CD14-positive monocyte (primary cell): ENCODE measurements around the gene SART3. TPM values are rescaled to one million over a fixed set of nuclear protein-coding genes. Genes with fewer than 3 reads are reported as not detected.
A peak's percentile ranks its signal among the peaks of the same experiment; 100 is the strongest.

Source experiments
- DNase-seq, 3 donors: peaks; one replicate each; pipeline ENCODE4 v3.0.0-alpha.2; 2011 to 2022
- H2AFZ ChIP-seq: 2 replicates; pipeline ENCODE4 v1.6.0; 2012; ENCODE audit warnings: mild to moderate bottlenecking, low read depth, low read length, inconsistent platforms; ENCODE audit not compliant: insufficient read depth, poor library complexity, severe bottlenecking
- H3K27ac ChIP-seq, 2 donors: 1 replicate in 1 of 2; 2 replicates in 1 of 2; pipeline ENCODE4 v1.5.1; 2012 to 2013; ENCODE audit warnings: low read length in 2 of 2, control low read depth in 1 of 2, inconsistent platforms in 1 of 2, low read depth in 1 of 2, mild to moderate bottlenecking in 1 of 2
- H3K27me3 ChIP-seq, 2 donors: one replicate each; pipeline versions ENCODE4 v1.6.0 to v1.6.1; 2011 to 2013; ENCODE audit warnings: low read length in 2 of 2; ENCODE audit not compliant: control insufficient read depth in 2 of 2, insufficient read depth in 2 of 2
- H3K36me3 ChIP-seq, 2 donors: replicated peaks in 1 of 2; 1 replicate in 1 of 2; 2 replicates in 1 of 2; pipeline versions ENCODE4 v1.5.1 to v1.6.1; 2012 to 2013; ENCODE audit warnings: low read length in 2 of 2, control low read depth in 1 of 2, inconsistent platforms in 1 of 2, mild to moderate bottlenecking in 1 of 2; ENCODE audit not compliant: insufficient read depth in 2 of 2, control insufficient read depth in 1 of 2
- H3K4me1 ChIP-seq, 2 donors: 1 replicate in 1 of 2; 2 replicates in 1 of 2; pipeline versions ENCODE4 v1.5.1 to v1.6.1; 2012 to 2013; ENCODE audit warnings: low read length in 2 of 2, control low read depth in 1 of 2, inconsistent platforms in 1 of 2, mild to moderate bottlenecking in 1 of 2, moderate library complexity in 1 of 2; ENCODE audit not compliant: insufficient read depth in 2 of 2, control insufficient read depth in 1 of 2
- H3K4me2 ChIP-seq: replicated peaks from 2 replicates; pipeline ENCODE3; 2012; ENCODE audit warnings: low read length, moderate library complexity, mild to moderate bottlenecking; ENCODE audit not compliant: poor library complexity, severe bottlenecking; ENCODE audit errors: extremely low read depth
- H3K4me3 ChIP-seq, 3 experiments: fragments of 200-600 bp in 1 of 3; sonication (generic) in 1 of 3; replicated peaks in 1 of 3; 1 replicate in 2 of 3; 2 replicates in 1 of 3; pipeline ENCODE4 v1.5.1; 2011 to 2013; ENCODE audit warnings: low read length in 3 of 3, mild to moderate bottlenecking in 3 of 3, control low read depth in 2 of 3, low read depth in 2 of 3, inconsistent platforms in 1 of 3, moderate library complexity in 1 of 3
- H3K79me2 ChIP-seq: 2 replicates; pipeline ENCODE4 v1.6.0; 2012; ENCODE audit warnings: mild to moderate bottlenecking, control low read depth, inconsistent platforms, low read length, moderate library complexity; ENCODE audit not compliant: insufficient read depth
- H3K9ac ChIP-seq: 2 replicates; pipeline ENCODE4 v1.6.0; 2017; ENCODE audit warnings: low read length, mild to moderate bottlenecking; ENCODE audit not compliant: insufficient read depth, poor library complexity, severe bottlenecking
- H3K9me3 ChIP-seq, 2 donors: replicated peaks in 1 of 2; 1 replicate in 1 of 2; 2 replicates in 1 of 2; pipeline versions ENCODE4 v1.5.1 to v1.6.1; 2012 to 2013; ENCODE audit warnings: low read length in 2 of 2, control low read depth in 1 of 2; ENCODE audit not compliant: control insufficient read depth in 1 of 2, insufficient read depth in 1 of 2
- H4K20me1 ChIP-seq: 2 replicates; pipeline ENCODE4 v1.6.0; 2012; ENCODE audit warnings: mild to moderate bottlenecking, low read length, control low read depth, moderate library complexity; ENCODE audit not compliant: insufficient read depth
- H3K27ac Mint-ChIP-seq, 7 donors: one replicate each; pipeline ENCODE4 v1.8.0; 2020; ENCODE audit warnings: mild to moderate bottlenecking in 7 of 7, mixed read lengths in 7 of 7, moderate library complexity in 6 of 7, inconsistent platforms in 2 of 7
- H3K27me3 Mint-ChIP-seq, 3 donors: one replicate each; pipeline ENCODE4 v1.8.0; 2021 to 2022; ENCODE audit warnings: low read depth in 3 of 3, mild to moderate bottlenecking in 3 of 3, mixed read lengths in 3 of 3, moderate library complexity in 3 of 3, inconsistent platforms in 1 of 3
- H3K36me3 Mint-ChIP-seq, 2 donors: one replicate each; pipeline ENCODE4 v1.8.0; 2020; ENCODE audit warnings: mixed read lengths in 2 of 2, inconsistent platforms in 1 of 2, mild to moderate bottlenecking in 1 of 2
- H3K4me1 Mint-ChIP-seq: one replicate; pipeline ENCODE4 v1.8.0; 2020; ENCODE audit warnings: mild to moderate bottlenecking, mixed read lengths
- H3K4me3 Mint-ChIP-seq, 2 donors: one replicate each; pipeline ENCODE4 v1.8.0; 2020; ENCODE audit warnings: mild to moderate bottlenecking in 2 of 2, mixed read lengths in 2 of 2, moderate library complexity in 1 of 2
- H3K9me3 Mint-ChIP-seq, 7 donors: one replicate each; pipeline ENCODE4 v1.8.0; 2020 to 2022; ENCODE audit warnings: mixed read lengths in 7 of 7, mild to moderate bottlenecking in 6 of 7, moderate library complexity in 6 of 7, inconsistent platforms in 2 of 7
- CTCF ChIP-seq: fragments of 200-600 bp; IDR thresholded peaks from one replicate; pipeline ENCODE4 v1.8.0; 2022; ENCODE audit warnings: antibody characterized with exemption, mild to moderate bottlenecking
- WGBS: methylation state at CpG from one replicate; pipeline ENCODE4 v1.1.5; 2013; ENCODE audit warnings: missing lambda C conversion rate; ENCODE audit not compliant: insufficient coverage; 5-methylcytosine and 5-hydroxymethylcytosine counted together
- intact Hi-C, 2 donors: fragments of 100-400 bp; cut with micrococcal nuclease; formaldehyde crosslinking; loops; one replicate each; pipeline versions ENCODE4 v1.15.0 to v1.15.1; 2023
- polyA minus RNA-seq: library from RNA; depleted of rRNA, polyadenylated mRNA; stranded (reverse); fragments of >200 nt; gene quantifications from 2 replicates; pipeline ENCODE4 v1.2.3, GENCODE V29; 2012
- polyA plus RNA-seq, 3 donors: library from polyadenylated mRNA; depleted of rRNA in 1 of 3; unstranded in 2 of 3; stranded (reverse) in 1 of 3; fragments of 300-500 nt in 2 of 3; fragments of >200 nt in 1 of 3; fragmentation: Illumina TruSeq in 2 of 3; gene quantifications; 1 replicate in 2 of 3; 2 replicates in 1 of 3; pipeline ENCODE4 v1.2.3, GENCODE V29; 2012 to 2021
- total RNA-seq, 12 experiments: library from RNA in 1 of 12; stranded (reverse) in 1 of 12; fragments of 120-200 nt in 1 of 12; gene quantifications; one replicate each; pipeline ENCODE4 v1.2.4 and lab custom pipeline; 2013 to 2026; ENCODE audit warnings: mixed read lengths in 6 of 12, inconsistent platforms in 1 of 12

Gene SART3
- total RNA-seq (2013): 52.3 TPM
- polyA plus RNA-seq (10 to 100 TPM; 10.3 to 20.9 (median 20.6) TPM), polyA minus RNA-seq (38.5 and 41.0 TPM in 2 replicates), total RNA-seq (lab: John Stamatoyannopoulos, UW) (38.6 to 77.1 (median 56.2) reads per million in 11 experiments)

- peak; percentile 80 to 89 (median 82) for DNase-seq
- Mint-ChIP-seq H3K36me3 (peaks cover 30 to 42% of the 10 kb centered on the region in 2 donors), H3K4me3 (peak within 1 kb of the TSS; percentile 100), H3K4me1 (peaks cover 45% of the 10 kb centered on the region), H3K27ac (peak within 1 kb of the TSS; percentile 98 to 100 (median 100)), H3K27me3 (peaks cover 0 to 2% (median 0%) of the 10 kb centered on the region in 3 donors), H3K9me3 (no peaks in the 10 kb centered on the region)
- Histone ChIP-seq H3K4me1 (peaks cover 35 to 50% of the 10 kb centered on the region in 2 donors), H4K20me1 (peaks cover 26% of the 10 kb centered on the region), H3K27me3 (no peaks in the 10 kb centered on the region), H3K36me3 (peaks cover 29 to 43% of the 10 kb centered on the region in 2 donors), H2AFZ (peak within 1 kb of the TSS; percentile 91), H3K9me3 (no peaks in the 10 kb centered on the region), H3K4me2 (peak within 1 kb of the TSS; percentile 98), H3K9ac (peak within 1 kb of the TSS; percentile 92), H3K27ac (peak within 1 kb of the TSS; percentile 68 to 95), H3K4me3 (peak within 1 kb of the TSS; percentile 84 to 97 (median 92)), H3K79me2 (peaks cover 68% of the 10 kb centered on the region)
- no peak for TF ChIP-seq CTCF
- intact Hi-C loops: loop anchor here (5.0 to 10.0 kb wide), 7 partner anchors 44 to 491 kb away; partner anchors contain the start of genes CORO1C (in 1 of the 2), FICD (in 1 of the 2), SELPLG (in 1 of the 2) and SSH1 (in 1 of the 2)
- WGBS: under 1% methylated on average over 48 of the region's 57 CpGs
Observed at GRCh38 chr12:108560752-108561719, at the start of gene SART3. Gene SART3, minus strand, starts transcription at chr12:108561173. Its CDS starts 19 bp downstream, at chr12:108561154.

- intact Hi-C loops: loop anchor here in 1 of 2 donors (10.0 kb wide), 1 partner anchor 484 kb away; the partner anchor contains the start of genes ALKBH2 and UNG
- Histone ChIP-seq H3K9me3 (no peaks in the 10 kb centered on the region), H3K4me3 (no peak overlapping the region), H3K4me1 (no peaks in the 10 kb centered on the region), H3K4me2 (no peak overlapping the region), H3K9ac (no peak overlapping the region), H3K27me3 (peaks cover 0 to 5% of the 10 kb centered on the region in 2 donors), H2AFZ (no peak overlapping the region), H3K79me2 (no peaks in the 10 kb centered on the region), H4K20me1 (no peaks in the 10 kb centered on the region), H3K36me3 (no peaks in the 10 kb centered on the region), H3K27ac (no peak overlapping the region)
- WGBS: 95% methylated on average over 6 of the region's 8 CpGs
- TF ChIP-seq CTCF: no peak
- H3K4me3 Mint-ChIP-seq: peak overlapping the region in 1 of 2 donors; percentile 41
- no peaks in the 10 kb centered on the region for H3K4me1 Mint-ChIP-seq
- peaks cover 0 to 5% of the 10 kb centered on the region in 2 donors for H3K36me3 Mint-ChIP-seq
- no peak overlapping the region for H3K27ac Mint-ChIP-seq
- peaks cover 0 to 3% (median 0%) of the 10 kb centered on the region in 7 donors for H3K9me3 Mint-ChIP-seq
- DNase-seq: no peak
- peaks cover 7 to 18% (median 18%) of the 10 kb centered on the region in 3 donors for H3K27me3 Mint-ChIP-seq
Observed at GRCh38 chr12:108610336-108610815, 49.4 kb upstream of the SART3 start.
